HG03354 (cell line): ENCODE results near the gene BEX4.
"Not testable (repeated sequence)": the region's sequence is repeated elsewhere in the genome, so short reads cannot be mapped to it uniquely, and the experiment has no call there.

Source experiments
- ATAC-seq: cut with Tn5 transposase; IDR thresholded peaks from one replicate; pipeline ENCODE4 v1.9.1; 2021; ENCODE audit warnings: mild to moderate bottlenecking; ENCODE audit not compliant: unreplicated experiment, poor library complexity, severe bottlenecking

The BEX4 gene

DNA sequence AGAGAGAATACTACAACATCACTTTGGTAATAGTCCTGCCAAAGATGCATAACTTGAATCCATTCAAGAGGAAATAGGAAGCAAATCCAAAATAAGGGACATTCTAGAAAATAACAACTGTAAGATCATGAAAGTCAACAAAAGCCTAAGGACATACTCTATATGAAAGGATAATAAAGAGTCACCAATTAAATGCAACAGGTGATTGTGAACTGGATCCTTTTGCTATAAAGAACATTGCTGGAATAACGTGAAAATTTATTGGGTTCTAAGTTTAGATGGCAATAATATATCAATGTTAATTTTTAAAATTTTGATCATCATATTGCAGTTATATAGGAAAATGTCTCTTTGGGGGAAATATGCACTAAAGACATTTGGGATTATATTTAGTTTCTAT, 20.0 kb downstream of the BEX4 start:
- ATAC-seq: no peak

GRCh38 chrX:103235608-103236007, 20.7 kb downstream of the BEX4 start:
- not testable (repeated sequence) for ATAC-seq

GRCh38 chrX:103236296-103236695, 21.4 kb downstream of the BEX4 start:
- ATAC-seq: no peak

- ATAC-seq: no peak
Measured at GRCh38 chrX:103240155-103240554, 25.2 kb downstream of the BEX4 start.

- ATAC-seq: peak; percentile 67
Measured at GRCh38 chrX:103248553-103248952, 33.6 kb downstream of the BEX4 start.

GRCh38 chrX:103249805-103250204, 34.9 kb downstream of the BEX4 start:
- no peak for ATAC-seq

GRCh38 chrX:103250977-103251376, 36.1 kb downstream of the BEX4 start:
- ATAC-seq: no peak

DNA sequence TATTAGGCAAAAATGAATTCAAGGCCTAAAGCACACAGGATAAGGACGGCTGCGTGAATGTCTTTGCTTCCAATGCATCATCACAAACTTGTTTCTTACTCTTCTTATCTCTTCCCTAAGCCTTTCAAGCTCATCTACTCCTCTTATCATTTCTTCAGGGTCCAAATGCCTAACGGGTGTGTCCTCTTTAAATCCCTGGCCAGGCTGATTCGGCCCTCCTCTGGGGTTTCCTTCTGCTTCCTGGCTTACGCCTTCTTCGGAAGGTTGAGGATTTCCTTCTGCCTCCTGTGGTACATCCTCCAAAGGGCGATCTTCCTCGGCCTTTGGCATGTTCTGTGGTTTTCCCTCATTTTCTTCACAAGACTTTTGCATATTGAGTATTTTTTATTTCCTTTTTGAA, 38.7 kb downstream of the BEX4 start:
- no peak for ATAC-seq

DNA sequence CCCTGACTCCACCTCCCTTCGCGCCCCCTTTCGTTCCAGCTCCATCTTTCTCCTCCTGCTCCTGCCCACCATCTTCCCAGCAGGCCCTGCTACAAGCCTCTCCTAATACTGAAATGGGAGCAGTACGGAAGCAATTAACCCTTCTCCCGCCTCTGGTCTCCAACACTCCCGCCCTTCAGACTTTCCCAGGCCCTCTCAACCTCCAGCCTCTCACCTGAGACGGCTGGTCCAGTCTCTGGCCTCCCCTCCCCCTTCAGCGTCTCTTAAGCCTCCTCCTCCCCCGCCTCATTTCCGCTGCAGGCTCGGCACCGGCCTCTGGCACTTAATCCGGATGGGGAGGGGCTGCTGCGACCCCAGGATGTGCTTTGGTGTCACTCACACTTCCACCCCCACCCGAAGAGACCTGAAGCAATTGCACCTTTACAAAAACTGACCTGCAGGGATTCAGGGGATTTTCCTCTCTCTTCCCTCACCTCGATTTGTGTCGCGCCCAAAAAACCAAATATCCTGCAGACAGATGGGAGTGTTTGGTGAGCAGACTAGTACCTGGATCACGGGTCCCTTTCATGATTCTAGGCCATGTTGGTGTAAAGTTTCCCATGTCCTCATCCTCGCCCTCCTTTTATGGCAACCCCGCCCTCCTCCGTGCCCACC, 39.4 kb downstream of the BEX4 start:
- peak; percentile 73 for ATAC-seq

DNA sequence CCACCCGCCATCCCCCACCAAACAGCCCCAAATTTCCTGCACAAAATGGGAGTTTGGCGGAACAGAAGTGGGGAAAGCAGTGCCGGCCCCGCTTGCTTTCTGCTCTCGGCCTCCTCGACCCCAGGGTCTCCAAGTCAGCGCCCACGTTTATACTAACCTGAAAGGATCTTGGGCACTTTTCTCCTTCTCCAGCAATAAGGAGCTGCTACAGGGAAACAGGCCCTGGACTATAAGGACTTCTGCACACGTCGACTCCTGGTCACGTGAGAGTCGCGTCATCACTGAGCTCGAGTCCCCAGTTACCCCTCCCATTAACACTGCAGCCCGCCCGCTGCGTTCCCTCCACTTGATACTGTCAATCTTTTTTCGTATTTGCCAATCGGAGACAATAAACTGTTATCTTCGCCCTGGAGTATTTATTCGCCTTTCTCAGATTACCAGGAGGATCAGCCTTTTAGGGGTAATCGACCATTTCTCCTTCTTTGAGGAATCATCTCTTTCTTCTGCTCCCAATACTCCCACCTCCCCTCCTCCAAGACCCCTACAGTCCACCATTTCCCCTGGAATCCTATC, 40.1 kb downstream of the BEX4 start, which contains the start of gene TCEAL8:
Gene TCEAL8 (minus strand): TSS at position 235 of the 573 bp plus-strand sequence. CDS start 1,176 bp downstream, outside the sequence.
- peak; percentile 95 for ATAC-seq

DNA sequence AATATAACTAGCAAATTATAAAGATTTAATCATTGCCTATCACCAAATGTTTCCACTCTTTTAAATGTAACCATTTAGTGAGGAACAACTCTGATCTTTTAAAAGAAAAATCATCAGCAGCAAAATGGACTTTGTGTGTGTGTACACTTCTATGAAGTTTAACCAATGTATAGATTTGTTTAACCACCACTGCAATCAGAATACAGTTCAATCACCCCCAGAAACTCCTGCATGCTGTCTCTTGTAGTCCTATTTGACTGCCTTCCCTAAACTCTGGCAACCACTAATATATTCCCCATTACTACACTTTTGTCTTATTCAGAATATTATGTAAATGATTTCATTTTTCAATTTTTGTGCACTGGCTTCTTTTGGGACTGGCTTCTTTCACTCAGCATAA, 41.7 kb downstream of the BEX4 start:
- ATAC-seq: no peak

DNA sequence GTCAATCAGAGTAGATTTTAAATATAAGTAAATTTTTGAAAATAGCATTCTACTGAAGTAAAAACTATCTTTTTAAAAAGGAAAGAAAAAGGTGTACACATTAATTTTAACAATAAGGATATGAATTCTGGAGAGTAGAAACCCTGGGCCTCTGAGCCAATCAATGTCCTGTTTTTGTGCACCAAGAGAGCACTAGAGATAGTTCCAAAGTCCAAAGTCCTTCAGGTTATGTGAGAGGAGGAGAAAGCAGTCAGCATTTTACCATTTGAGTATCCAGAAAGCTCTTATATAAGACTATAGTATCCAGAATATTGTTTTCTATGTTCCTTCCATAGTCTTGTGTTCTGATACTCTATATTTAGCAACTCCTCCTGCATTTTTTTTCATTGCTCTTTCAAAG, 43.4 kb downstream of the BEX4 start:
- no peak for ATAC-seq
